ENCODE measurements around the gene NUP210L.

NUP210L gene

DNA sequence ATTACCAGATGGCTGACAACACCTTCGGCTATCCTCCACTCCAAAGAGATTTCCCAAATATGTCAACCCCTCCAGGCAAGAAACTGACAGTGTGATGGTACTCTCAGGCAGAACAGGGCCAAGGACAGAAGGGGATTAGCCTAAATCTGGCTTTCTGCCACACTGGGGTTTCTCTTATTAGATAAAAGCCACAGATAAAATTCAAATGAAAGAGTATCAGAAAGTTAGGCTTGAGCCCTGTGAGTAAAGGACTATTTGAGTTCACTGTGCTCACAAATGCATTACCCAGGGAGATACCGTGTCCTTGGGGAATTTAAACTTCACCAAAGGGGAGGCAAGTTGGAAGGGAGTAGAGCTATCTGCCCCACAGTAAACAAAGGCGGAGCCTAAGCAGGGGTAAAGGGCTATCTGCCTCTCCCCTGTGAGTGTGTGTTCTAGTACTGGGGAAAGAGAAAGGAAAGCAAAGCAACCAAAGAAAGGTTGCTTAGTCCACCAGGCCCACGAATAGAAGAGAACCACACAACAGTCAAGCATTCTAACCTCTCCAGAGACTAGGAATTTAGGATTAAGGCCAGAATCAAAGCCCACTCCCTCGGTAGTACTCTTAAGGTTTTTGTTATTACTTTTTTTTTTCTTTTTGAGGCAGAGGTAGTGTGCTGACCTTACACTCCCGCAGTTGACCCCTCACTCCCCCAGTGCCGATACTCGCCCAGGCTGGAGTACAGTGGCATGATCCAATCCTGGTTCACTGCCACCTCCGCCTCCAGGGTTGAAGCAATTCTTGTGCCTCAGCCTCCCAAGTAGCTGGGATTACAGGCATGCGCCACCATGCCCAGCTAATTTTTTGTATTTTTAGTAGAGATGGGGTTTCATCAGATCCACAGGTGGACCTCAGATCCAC lies 24.3 kb upstream of the NUP210L start:
- TF ChIP-seq, protein P1, sequence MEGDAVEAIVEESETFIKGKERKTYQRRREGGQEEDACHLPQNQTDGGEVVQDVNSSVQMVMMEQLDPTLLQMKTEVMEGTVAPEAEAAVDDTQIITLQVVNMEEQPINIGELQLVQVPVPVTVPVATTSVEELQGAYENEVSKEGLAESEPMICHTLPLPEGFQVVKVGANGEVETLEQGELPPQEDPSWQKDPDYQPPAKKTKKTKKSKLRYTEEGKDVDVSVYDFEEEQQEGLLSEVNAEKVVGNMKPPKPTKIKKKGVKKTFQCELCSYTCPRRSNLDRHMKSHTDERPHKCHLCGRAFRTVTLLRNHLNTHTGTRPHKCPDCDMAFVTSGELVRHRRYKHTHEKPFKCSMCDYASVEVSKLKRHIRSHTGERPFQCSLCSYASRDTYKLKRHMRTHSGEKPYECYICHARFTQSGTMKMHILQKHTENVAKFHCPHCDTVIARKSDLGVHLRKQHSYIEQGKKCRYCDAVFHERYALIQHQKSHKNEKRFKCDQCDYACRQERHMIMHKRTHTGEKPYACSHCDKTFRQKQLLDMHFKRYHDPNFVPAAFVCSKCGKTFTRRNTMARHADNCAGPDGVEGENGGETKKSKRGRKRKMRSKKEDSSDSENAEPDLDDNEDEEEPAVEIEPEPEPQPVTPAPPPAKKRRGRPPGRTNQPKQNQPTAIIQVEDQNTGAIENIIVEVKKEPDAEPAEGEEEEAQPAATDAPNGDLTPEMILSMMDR (IDR thresholded peaks at IDR 0.05; ENCODE audit: low read depth, low read length) = no peak
- H3K4me3 ChIP-seq (ENCODE audit: low read depth, low read length) = no peak overlapping the region

DNA sequence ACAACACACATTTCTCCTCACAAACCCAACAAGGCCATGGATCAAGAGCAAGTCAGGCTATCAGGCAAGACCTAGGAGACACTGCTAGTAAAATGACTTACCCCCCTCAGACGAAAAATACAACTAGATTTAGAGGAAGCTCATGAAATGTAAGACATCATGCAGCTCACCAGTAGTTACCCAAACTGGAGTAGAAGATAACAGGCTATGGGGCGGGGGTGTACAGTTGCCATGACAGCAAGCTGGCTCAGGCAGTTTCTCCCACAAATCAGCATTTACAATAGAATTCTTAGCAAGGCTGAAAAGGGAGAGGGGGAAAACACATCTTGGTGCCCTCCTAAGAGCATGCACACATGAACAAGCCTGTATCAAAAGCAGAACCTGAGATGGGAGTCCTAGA lies 23.1 kb upstream of the NUP210L start:
- TF ChIP-seq, protein P1 (IDR thresholded peaks at IDR 0.05; ENCODE audit: low read depth, low read length) = no peak
- no peak overlapping the region for H3K4me3 ChIP-seq (ENCODE audit: low read depth, low read length)

DNA sequence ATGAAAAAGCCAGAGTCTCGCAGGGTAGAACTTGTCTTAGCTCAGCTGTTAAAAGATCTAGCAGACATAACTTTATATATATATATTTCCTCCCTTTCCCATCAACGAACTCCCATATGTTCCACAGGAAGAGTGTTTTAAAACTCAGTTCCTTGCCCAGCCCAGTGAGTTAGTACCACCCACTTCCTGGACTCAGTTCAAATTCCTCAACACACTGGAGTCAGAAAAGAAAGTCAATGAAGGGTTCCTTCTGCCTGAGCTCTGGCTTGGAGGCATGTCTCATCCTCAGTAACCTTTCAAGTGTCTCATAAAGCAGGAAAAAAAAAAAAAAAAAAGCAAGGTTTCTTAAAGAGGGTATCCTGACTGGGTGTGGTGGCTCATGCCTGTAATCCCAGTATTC lies 21.5 kb upstream of the NUP210L start:
- TF ChIP-seq, protein P1 (IDR thresholded peaks at IDR 0.05; ENCODE audit: low read depth, low read length) = no peak
- H3K4me3 ChIP-seq (ENCODE audit: low read depth, low read length) = no peak overlapping the region

DNA sequence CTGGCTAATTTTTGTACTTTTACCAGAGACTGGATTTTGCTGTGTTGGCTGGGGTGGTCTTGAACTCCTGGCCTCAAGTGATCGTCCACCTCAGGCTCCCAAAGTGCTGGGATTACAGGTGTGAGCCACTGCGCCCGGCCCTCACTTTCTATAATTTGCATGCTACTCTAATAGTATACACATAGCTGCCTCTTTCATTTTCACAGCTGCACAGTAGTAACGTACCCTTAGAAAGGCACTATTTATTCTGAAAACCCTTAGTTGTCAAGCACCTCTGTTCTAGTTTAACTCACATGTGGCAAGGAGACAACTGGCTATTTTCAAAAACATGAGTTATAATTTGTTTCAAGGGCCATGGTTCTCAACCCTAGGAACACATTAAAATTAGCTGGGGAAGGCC lies 19.8 kb upstream of the NUP210L start:
- TF ChIP-seq, protein P1 (IDR thresholded peaks at IDR 0.05; ENCODE audit: low read depth, low read length) = no peak
- no peak overlapping the region for H3K4me3 ChIP-seq (ENCODE audit: low read depth, low read length)

DNA sequence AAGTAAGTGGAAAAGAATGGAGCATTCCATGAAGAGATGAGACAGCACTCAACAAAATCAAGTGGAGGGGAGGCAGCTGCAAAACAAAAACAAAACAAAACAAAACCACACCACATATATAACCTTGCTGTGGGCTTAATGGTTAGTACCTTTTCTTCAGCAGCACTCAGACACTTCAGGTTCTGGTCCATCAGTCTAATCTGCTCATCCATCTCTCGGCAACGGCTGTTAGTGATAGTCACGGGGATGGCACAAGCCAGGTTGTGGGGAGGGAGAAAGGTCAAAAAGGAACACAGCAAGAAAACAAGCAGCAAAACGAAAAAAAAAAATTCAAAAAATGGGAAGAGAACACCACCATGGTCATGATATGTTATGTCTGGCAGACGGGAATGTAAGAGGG lies 17.0 kb upstream of the NUP210L start:
- TF ChIP-seq, protein P1 (IDR thresholded peaks at IDR 0.05; ENCODE audit: low read depth, low read length) = no peak
- H3K4me3 ChIP-seq (ENCODE audit: low read depth, low read length) = no peak overlapping the region

DNA sequence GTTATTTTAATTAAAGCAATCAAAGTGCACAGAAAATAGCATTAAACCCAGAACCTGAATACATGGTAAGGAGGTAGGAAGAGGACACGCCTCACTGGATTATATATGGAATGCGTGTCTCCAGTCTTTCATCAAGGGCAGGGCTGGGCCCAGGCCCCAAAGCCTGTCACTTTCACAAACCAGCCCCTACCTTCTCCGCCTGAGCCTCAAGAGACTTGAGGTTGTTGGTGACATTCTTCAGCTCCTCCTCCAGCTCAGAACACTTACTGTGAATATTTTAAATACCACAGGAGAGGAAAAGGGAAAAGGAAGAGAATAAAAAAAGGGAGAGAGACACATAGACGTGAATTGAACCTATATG lies 16.3 kb upstream of the NUP210L start:
- TF ChIP-seq, protein P1 (IDR thresholded peaks at IDR 0.05; ENCODE audit: low read depth, low read length) = no peak
- no peak overlapping the region for H3K4me3 ChIP-seq (ENCODE audit: low read depth, low read length)

DNA sequence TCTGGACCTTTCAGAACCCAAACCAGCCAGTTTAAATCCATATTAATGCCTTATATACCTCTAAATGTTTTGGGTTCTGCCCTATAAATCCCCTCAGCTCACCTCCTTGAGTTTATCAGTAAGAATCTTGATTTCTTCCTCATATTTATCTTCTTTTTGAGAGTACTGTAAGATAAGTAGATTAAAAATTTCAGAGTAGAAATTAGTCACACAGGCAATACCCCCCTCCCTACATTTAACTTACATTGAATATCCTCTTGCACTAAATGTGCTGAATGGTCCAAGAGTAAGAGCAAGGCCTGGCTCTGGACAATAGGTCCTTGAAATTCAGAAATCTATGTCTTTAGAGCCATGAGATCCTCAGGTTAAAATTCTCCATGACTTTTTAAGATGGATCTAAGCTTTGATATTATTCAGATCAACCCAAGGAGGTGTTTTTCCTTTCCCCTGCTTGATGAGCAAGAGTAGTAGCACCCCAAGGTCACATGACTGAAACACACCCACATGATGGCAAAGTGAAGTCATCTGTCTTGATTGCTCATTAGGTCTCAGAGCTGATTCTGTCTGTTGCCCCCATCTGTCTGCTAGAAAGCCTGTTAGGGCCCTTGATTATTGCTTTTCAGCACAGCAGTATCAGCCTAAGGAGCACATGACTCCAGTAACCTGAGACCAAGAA lies 15.8 kb upstream of the NUP210L start:
- no peak overlapping the region for H3K4me3 ChIP-seq (ENCODE audit: low read depth, low read length)
- TF ChIP-seq, protein P1 (IDR thresholded peaks at IDR 0.05; ENCODE audit: low read depth, low read length) = no peak
